NCI-H146 treated with DMSO at 0.1 percent for 48 hours (cell line): ENCODE data around the gene OR2AP1.
"Not testable (repeated sequence)": the region's sequence is repeated elsewhere in the genome, so short reads cannot be mapped to it uniquely, and the experiment has no call there.

ENCODE experiments used
- DNase-seq: peaks from one replicate; lab custom pipeline; 2025; ENCODE audit not compliant: unreplicated experiment; lab: John Stamatoyannopoulos, UW

The OR2AP1 gene

GRCh38 chr12:55572168-55572567, at the start of gene OR2AP1:
Gene OR2AP1, plus strand, starts transcription at chr12:55572468. Its CDS starts 1,947 bp downstream, at chr12:55574415.
- DNase-seq = no peak

- DNase-seq = not testable (repeated sequence)
Measured at GRCh38 chr12:55548235-55548634, 24.0 kb upstream of the OR2AP1 start.

GRCh38 chr12:55548756-55549155, 23.5 kb upstream of the OR2AP1 start:
- DNase-seq = no peak

GRCh38 chr12:55549302-55549701, 23.0 kb upstream of the OR2AP1 start, which contains the start of gene OR6C4:
Gene OR6C4, plus strand, starts transcription at chr12:55549602. Its CDS starts 1,625 bp downstream, at chr12:55551227.
- DNase-seq = no peak

- no peak for DNase-seq
Measured at GRCh38 chr12:55554296-55554695, 18.0 kb upstream of the OR2AP1 start.

- not testable (repeated sequence) for DNase-seq
Measured at GRCh38 chr12:55570060-55570459, 2.2 kb upstream of the OR2AP1 start.

GRCh38 chr12:55570689-55571088, 1.6 kb upstream of the OR2AP1 start:
- DNase-seq = not testable (repeated sequence)

- DNase-seq = no peak
Measured at GRCh38 chr12:55582066-55582465, 9.8 kb downstream of the OR2AP1 start.

GRCh38 chr12:55585817-55586216, 13.5 kb downstream of the OR2AP1 start:
- no peak for DNase-seq

GRCh38 chr12:55590152-55590551, 17.9 kb downstream of the OR2AP1 start:
- DNase-seq = not testable (repeated sequence)

- DNase-seq = no peak
Measured at GRCh38 chr12:55607821-55608594, 35.7 kb downstream of the OR2AP1 start.

GRCh38 chr12:55610598-55610997, 38.3 kb downstream of the OR2AP1 start:
- no peak for DNase-seq

- no peak for DNase-seq
Measured at GRCh38 chr12:55612646-55613045, 40.4 kb downstream of the OR2AP1 start.

GRCh38 chr12:55614764-55615163, 42.5 kb downstream of the OR2AP1 start:
- DNase-seq = no peak

GRCh38 chr12:55619354-55620138, 47.3 kb downstream of the OR2AP1 start:
- peak; percentile 60 for DNase-seq

GRCh38 chr12:55624056-55624455, 51.8 kb downstream of the OR2AP1 start:
- no peak for DNase-seq
